GM04503 (cell line): ENCODE measurements around the gene AJAP1.
A peak's percentile ranks its signal among the peaks of the same experiment; 100 is the strongest.

Experiments
- DNase-seq: peaks from one replicate; pipeline ENCODE4 v3.0.0-alpha.2; 2012; ENCODE audit warnings: low read depth

AJAP1 gene

DNA sequence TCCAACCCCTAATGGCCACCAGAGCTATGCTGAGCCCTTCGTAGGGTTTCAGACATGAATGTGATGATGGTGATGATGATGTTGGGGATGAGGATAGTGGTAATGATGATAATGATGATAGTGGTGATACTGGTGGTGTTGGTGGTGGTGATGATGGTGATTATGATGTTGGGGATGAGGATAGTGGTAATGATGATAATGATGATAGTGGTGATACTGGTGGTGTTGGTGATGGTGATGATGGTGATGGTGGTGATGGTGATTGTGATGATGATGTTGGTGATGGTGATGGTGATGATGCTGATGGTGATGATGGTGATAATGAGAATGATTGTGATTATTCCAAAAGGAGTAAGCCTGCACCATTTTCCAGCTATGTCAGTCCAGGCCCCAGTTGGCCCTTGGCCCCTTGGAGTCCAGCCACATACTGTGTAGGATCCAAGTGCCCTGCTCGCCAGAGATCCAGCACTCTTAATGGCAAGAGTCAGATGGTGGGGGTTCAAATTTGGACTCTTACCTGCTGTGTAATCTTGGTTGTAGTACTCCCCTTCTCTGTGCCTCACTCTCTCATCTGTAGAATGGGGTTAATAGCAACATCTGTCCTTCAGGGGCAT, 28.3 kb downstream of the AJAP1 start:
- no peak for DNase-seq

DNA sequence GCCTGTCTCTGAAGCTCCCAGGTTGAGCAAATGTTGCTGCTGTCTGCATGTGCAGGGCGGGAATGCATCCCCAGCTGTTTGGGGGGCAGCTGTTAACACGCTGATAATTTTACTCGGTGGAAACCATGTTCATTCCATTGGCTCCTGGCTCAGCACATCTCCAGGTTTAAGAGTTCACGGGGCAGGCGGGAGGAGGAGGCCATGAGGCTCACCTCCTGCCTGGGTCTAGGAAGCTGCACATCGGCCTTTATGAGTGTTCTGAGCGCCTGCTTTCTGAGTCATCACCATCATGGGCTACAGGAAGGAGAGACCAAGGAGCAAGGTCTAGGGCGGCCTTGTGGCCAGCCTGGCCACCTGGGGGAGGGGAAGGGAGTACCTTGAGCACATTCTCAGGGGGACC, 29.7 kb downstream of the AJAP1 start:
- DNase-seq, result no peak

DNA sequence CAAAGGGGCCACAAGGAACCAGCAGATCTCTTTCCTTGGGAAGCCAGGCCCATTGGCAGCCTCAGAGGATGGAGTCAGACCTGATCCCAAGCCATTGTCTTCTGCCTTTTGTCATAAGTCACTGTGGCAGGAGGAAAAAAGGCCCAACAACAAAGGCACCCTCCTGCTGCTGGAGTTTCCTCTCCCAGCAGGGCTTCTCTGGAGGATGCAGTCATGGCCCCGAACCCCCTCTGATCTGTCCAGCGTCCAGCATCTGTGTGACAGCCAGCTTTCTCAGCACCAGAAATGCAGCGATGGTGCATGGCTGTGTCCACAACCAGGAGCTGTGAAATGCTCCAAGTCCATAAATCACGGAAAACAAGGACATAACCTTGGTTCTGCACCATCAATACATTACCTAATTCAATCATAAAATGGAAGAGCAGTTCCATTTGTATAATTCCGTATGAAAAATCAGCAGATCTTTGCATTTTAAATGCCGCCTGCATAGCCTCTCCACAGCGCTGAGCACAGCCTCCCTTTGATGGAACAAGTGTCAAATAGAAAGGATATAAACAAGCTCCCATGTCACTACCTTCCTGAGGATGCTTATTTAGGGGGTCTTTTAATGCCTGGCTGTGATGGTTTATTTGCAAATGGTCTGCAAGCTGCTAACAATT, 30.6 kb downstream of the AJAP1 start:
- no peak for DNase-seq

DNA sequence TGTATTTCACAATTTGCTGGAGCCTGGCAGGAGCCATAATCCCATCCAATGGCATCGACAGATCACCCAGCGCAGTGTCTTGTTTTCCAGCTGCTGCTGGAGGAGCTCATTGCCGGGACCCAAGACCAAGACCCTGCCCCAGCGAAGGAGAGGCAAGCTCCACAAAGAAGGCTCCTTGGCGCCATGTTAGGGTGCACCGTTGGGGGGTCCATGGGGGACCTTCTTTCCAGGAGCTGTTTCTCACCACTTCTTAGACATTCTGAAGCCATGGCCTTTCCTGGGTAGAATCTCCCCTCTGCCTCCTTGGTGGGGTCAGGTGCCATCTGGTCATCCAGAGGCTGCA, 31.1 kb downstream of the AJAP1 start:
- no peak for DNase-seq

DNA sequence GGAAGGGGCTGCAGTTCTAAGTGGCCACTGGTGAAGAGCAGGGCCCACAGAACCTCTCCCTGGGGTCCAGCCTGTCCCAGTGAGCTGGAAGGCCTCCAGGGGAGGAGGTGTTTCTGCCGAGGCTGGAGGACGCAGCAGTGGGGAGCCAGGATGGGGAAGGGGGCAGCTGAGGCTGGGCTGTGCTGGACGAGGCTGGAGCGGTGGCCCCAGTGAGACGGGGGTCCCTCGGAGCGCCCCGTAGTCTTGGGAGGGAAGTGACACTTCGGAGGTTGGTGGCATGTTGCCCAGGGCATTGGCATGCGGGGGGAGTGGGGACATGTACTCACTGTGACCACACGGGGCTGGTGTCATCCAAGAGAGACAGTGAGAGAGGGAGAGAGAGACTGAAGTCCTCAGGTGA, 33.5 kb downstream of the AJAP1 start:
- DNase-seq, result no peak

DNA sequence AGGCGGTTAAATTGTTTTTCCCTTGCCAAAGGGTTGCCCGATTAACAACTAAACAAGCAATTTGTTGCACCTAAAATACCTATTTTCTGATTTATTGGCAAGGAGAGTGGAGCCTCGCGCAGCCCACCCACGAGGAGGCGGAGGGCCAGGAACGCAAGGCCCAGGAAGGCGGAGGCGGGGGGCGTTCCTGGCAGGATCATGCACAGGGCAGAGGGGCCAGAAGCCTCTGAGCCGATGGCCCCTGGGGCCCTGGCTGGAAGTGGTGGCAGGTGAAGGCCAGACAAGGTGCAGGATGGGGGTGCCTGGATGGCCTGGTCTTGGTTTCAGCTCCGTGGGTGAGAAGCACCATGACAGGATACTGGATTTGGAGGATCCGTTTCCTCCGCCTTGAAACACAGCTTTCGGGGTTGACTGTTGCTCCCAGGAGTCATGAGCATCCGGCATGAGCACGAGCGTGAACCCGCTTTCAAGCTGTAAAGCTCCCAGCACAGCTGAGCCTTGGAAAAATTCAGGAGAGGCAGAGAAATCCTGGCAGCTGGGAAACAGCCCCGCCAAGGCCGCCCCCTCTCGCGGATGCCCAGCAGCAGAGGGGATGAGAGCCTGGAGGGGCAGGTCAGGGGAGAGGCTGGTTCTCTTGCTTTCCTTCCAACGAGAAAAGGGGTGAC, 35.0 kb downstream of the AJAP1 start:
- DNase-seq, result no peak

DNA sequence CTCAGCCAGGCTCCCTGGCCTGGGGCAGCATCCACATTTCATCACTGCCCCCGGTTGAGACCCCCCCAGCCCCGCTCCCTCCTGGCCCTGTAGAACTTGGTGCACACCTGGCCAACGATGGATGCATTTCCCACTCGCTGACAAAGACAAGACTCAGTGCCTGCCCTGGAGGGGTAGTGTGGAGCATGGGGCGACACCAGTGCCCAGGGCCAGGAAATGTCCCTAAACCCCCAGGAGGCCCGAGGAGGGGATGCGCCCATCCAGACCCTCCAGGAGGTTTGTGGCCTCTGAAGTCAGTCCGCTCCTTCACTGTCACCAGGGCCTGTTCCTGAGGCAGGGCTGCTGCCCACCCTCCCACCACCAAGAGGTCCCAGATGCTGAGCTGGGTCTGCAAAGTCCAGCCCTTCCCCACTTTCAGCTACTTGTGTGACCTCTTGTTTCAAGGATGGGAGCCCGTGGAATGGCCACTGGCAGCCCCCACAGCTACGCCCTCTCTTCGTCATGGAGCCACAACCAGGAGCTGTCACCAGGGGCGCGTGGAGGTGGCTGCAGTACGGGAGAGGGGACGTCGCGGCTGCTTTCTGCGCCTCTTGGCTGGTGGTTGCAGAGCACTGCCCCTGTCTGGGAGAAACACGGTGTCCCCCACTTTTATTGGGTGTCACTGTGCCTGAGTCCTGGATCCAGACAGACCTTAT, 35.7 kb downstream of the AJAP1 start:
- DNase-seq, result no peak

DNA sequence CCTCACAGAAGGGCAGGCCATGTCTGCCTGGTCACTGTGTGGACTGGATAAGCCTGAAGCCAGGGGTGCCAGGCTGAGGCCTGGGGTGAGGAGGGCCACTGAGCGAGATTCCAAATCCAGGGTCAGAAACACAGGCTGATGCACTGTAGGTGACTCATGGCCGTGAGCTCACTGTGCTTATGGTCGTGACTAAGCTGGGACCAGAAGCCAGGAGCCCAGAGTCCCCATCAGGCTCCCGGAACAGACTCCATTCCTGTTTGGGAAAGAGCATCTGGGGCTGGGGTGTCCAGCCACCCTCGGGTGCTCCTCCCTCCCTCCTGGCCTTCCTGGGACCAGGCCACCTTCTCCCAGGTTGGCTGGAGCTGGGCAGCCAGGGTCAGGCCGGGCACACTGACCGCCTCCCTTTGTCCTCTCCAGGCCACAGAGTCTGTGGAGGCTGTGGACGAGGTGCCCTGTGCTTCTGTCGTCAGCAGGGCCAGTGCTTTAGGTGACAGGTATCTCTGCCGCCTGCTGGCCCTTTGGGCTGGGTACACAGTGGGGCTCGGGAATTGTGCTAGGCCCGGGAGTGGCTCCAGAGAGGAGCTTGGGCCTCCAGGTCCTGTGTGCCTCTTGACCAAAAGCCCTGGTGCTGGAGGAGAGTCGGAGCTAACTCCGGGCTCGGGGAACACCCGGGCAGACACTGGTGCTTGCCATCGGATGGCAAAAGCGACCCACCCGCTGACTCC, 36.7 kb downstream of the AJAP1 start:
- DNase-seq, result no peak

DNA sequence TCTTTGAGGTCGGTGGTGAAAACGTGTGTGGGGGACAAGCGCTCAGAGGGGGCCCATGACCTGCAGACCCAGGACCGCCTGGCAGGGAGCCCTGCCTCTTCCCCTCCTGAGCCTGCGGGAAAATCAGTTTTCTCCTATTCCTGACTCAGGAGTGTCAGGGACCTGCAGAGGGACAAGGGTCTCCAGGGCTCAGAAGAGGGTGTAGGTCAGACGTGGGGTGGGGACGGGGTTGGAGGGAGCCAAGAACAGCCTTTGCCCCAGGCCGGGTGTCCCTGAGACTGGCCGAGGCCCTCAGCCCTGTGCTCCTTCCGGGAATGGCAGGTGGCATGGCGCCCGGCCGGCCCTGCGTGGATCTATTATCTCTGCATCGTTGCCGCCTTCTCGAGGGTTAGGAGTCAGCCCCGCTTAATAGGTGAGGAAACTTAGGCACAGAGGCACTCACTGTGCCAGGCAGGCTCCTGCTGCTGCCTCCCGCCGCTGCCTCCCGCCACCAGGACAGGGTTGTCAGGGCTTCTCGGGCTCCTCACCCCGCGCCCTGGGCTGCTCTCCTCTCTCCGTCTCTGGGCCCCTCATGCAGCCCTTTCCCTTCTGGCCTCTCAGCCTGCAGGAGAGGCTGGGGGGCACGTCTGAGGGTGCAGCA, 37.5 kb downstream of the AJAP1 start:
- no peak for DNase-seq

DNA sequence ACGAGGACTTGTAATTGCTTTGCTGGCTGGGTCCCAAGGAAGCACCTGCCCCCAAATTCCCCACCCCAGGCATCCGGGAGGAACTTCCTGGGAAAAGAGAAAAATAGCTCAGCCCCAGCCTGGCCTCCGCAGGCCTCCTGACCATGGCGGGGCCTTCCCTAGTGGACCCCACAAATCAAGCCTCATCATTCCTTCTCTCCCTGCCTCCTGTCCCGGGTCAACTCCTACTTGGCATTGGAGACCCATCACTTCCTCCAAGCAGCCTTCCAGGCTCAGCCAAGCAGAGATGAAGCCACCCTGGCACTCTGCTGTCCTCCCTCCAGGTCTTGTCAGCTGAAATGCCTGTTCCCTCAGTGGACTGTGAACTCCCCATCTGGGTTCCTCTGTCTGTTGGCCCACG, 38.0 kb downstream of the AJAP1 start:
- DNase-seq, result no peak

DNA sequence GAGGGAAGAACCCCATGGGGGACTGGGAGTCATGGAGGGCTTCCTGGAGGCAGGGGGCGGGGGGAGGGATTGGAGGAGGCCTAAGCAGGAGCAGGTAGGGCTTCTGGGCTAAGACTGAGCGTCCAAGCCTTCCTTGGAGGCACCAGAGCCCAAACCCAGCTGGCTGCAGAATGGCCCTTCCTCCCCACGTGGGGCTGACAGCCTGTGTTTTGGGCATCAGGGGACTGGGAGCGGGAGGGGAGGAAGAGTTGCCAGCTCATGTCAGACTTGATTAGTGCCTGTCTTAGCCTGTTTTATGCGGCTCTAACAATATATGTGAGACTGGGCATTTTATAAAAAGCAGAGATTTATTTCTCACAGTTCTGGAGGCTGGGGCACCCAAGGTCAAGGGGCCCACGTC, 38.9 kb downstream of the AJAP1 start:
- DNase-seq, result no peak

DNA sequence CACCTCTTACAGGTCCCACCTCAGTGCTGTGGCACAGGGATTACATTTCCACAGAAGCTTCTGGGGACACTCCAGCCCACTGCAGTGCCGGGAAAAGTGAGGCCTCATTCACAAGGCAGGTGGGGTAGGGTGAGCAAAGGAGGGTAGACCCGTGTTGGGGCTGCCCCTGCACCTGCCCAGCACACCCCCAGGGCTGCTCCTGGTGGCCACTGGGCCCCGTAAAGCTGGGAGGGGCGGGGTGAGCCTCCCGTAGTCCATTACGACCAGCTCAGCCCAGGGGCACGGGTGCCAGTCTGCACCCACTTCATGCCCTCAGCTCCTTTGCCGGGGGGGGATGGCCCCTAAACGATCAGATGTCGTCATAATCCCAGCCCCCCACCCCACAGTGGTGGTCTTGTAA, 39.5 kb downstream of the AJAP1 start:
- DNase-seq, result no peak

DNA sequence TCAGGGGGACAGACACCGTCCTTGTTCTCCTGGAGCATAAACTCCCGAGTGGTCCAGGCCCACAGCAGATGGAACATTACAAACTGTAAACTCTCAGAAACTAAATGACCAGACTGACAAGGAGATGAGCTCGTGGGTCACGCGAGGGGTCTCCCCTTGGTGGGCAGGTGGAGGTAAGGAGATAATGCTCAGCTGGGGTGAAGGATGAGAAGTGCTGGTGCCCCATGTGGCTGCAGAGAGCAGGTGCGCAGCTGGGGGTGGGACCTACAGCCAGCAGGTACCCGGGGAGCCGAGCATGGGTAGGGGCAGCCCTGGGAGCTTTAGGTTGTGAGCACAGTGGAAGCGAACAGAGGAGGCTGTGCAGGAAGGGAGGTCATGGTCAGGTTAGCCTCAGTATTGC, 40.1 kb downstream of the AJAP1 start:
- no peak for DNase-seq

DNA sequence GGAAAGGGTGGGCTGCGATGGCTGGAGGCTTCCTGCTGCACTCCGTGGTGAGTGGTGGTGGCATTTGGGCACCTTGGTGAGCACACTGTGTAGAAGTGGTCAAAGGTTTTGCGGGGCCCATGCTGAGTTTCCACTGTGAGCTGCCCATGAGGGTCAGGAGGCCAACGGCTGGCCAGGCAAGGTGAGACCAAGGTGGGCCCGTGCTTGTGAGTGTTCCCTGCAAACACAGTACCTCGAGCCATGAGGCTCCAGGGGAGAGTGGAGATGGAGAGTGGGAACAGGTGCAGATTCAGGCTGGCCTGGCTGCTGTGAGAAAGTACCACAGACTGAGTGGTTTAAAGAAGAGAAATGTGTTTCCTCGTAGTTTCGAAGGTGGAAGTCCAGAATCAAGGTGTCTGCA, 40.8 kb downstream of the AJAP1 start:
- no peak for DNase-seq

DNA sequence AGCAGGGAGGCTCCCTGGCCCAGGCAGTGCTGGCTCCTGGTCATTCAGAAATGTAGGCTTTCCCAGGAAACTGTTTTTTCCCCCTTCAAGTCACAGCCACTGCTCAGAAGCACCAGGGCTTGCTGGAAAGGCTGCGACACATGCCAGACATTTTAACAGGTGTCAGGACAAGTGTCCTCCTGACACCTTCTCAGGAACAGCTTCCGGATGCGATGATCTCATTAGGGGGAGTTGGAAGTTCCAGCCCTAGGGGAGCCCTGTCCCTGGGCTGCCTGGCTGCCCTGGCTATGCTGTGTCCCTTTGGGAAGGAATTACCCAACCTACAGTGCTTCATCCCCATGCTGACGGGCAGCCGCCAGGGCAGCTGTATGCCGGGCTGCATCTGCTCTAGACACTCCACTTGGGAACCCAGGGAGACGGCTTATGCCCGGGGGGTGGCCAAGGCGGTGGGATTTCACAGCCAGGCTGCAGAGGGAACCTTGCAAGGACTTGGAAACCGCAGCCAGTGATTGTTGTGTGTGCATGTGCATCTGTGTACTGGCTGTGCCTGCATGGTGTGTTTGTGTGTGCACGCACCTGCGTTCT, 41.8 kb downstream of the AJAP1 start:
- DNase-seq, result no peak

DNA sequence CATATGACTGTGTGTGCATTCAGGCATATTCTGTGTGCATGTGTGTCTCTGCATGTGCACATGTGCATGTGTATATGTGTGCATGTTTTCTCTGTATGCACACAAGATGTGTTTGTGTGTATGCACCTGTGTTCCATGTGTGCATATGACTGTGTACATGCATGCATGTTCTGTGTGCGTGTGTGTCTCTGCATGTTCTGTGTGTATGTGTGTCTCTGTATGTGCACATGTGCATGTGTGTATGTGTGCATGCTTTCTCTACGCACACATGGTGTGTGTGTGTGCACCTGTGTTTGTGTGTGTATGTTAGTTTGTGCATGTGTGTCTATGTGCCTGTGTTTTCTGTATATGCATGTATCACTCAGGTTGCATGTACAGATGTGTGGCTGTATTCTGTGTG, 42.3 kb downstream of the AJAP1 start:
- no peak for DNase-seq

DNA sequence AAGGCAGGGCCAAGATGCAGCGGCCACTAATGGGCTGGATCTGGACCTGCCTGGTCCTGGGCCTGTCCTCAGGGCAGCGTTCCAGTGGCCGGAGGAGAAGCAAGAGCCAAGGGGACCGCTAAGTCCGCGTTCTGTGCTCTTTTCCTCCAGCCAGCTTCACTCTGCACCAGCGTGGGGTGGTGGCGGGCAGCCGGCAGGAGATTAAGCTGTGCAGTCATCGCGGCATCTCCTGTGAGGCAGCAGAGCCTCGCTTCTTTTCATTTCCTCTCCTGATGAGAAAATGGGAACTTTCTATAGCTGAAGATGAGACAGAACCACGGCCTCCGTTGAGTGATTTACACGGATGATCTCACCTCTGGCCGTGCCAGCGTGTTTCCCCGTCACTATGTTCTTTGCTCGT, 43.4 kb downstream of the AJAP1 start:
- DNase-seq, result no peak

DNA sequence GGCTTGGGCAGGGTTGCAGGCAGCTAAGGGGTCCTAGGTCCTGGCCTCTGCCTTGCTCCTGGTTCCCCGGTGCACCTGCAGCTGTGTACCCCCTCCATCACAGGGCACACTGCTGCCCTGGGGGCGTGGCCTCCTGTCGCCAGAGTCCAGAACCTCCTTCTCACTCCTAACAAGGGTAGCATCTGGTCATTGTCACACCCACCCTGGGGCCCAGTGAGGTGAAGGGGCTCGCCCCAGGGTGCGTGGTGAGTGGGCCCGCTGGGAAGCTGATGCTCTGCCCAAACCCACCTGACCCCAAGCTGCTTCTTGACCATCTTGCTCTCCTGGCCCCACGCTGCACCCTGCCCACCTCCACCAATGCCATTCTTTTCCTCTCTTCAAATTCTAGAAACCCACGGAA, 44.5 kb downstream of the AJAP1 start:
- DNase-seq, result no peak

DNA sequence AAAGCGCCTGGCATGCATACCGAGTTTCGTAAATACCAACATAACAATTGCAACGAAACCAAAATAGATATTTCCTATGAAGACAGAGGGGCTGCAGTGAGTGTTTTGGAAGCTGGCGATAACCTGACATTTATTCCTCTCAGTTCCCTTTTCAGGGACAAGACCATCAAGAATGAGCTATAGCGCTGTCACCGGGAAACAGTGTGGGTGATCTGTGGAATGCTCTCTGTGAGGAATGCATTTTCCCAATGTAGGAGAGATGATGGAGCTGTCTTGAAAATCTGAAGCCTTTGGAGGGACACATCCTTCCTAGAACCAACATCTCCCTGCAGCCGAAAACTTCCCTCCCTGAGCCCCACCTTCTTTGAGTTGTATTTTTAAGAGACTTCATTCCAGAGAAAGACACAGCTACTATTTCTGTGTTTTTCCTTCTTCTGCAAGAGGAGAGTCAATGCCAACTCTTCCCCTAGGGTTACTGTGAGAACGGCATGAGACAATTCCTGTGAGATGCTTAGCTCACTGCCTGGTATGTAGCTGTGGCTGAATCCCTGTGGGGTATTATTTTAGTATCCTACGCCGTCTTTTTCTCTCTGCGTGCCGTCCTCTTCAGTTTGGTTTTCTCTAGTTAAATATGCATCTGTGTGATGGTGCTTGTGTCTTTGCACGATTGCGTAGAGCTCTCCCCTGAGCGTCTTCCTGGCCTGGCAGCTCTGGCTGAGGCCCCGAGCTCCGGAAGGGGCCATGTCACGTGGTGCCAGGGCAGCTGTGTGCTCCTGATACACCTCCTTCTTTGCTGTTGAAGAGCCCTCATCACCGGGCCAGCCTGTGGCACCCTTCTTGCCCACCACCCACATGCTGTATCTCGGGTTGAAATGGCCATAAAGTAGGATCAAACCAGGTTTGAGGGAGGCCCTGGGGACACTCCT, 45.2 kb downstream of the AJAP1 start:
- DNase-seq, result peak; percentile 27

DNA sequence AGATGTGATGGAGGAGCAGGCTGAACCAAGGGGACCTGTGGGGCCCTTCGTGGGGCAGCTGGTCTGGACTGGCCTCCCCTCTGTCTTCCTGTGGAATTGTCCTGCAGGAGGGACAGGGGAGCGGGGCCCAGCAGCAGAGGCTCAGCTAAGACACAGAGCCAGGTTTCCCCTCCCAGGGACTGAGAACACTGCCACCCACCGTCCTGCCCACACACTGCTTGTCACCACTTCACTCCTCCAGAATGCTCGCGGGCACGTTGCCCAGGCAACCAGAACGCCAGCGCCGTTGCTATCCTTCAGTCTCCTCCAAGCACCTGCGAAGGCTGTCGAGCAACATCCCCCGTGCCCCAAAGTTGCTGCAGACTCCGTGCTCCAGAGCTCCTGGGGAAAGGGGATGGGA, 46.4 kb downstream of the AJAP1 start:
- no peak for DNase-seq

DNA sequence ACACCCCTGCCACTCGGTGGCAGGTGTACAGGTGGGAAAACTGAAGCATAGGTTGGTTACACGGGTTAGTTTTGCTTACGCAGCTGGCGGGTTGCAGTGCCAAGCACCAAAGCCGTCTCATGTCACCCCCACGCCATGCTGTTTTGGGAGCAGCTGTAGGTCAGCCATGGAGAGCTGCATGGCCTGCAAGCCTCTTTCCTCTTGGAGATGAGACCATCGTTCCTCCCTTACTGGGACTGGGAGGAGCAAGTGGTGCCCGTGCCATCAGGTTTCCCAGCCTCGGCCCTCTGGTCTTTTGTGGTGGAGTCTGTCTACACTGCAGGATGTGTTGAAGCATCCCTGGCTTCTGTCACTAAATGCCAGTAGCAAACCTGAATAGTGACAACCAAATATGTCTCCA, 46.9 kb downstream of the AJAP1 start:
- DNase-seq, result no peak
